ENCODE measurements around the gene UBE2V1. TPM values are rescaled to one million over a fixed set of nuclear protein-coding genes. Genes with fewer than 3 reads are reported as not detected.

UBE2V1 gene
- total and polyA plus RNA-seq, 2 of the 13 experiments (the other 11 are each of a cell fraction or from before 2014, with no cell fraction given) = 81.3 to 132 TPM

- TF ChIP-seq ZBTB33 (CRISPR knock-in tag; IDR thresholded peaks at IDR 0.05) = no peak
- TF ChIP-seq TEAD3 (CRISPR knock-in tag; optimal IDR thresholded peaks at IDR 0.05; ENCODE audit: borderline replicate concordance) = peak; percentile 4
- TF ChIP-seq ZNF563 (CRISPR knock-in tag; IDR thresholded peaks at IDR 0.05) = no peak; the same call in 1 of the 2 replicates
- no peak for TF ChIP-seq IKZF5 (CRISPR knock-in tag; IDR thresholded peaks at IDR 0.05)
- no peak for TF ChIP-seq ZSCAN12 (CRISPR knock-in tag; IDR thresholded peaks at IDR 0.05)
- TF ChIP-seq ZKSCAN1 (IDR thresholded peaks at IDR 0.05; ENCODE audit: low read length) = peak; percentile 89
- no peak for TF ChIP-seq ZNF609 (CRISPR knock-in tag; IDR thresholded peaks at IDR 0.05; ENCODE audit: borderline replicate concordance)
- no peak for TF ChIP-seq ATM (IDR thresholded peaks at IDR 0.05; ENCODE audit: borderline replicate concordance)
- peak; percentile 15; the same call in 1 of the 2 replicates for TF ChIP-seq ZFP91 (CRISPR knock-in tag; IDR thresholded peaks at IDR 0.05; ENCODE audit: borderline replicate concordance)
- TF ChIP-seq KLF16 (CRISPR knock-in tag; IDR thresholded peaks at IDR 0.05) = no peak
- no peak for TF ChIP-seq ZNF557 (CRISPR knock-in tag; IDR thresholded peaks at IDR 0.05)
- TF ChIP-seq SAP130 (CRISPR knock-in tag; IDR thresholded peaks at IDR 0.05; ENCODE audit: low read depth) = peak; percentile 10; the same call in 1 of the 2 replicates
- peak; percentile 55; the same call in 1 of the 2 replicates for TF ChIP-seq ZBTB38 (CRISPR knock-in tag; IDR thresholded peaks at IDR 0.05)
Observed at GRCh38 chr20:50041246-50041873, 71.6 kb downstream of the UBE2V1 start (continued).
